HG03196 (cell line): ENCODE data around the gene SLC26A9.

Experiments
- ATAC-seq: cut with Tn5 transposase; IDR thresholded peaks from one replicate; pipeline ENCODE4 v1.9.1; 2021; ENCODE audit not compliant: unreplicated experiment

The SLC26A9 gene

DNA sequence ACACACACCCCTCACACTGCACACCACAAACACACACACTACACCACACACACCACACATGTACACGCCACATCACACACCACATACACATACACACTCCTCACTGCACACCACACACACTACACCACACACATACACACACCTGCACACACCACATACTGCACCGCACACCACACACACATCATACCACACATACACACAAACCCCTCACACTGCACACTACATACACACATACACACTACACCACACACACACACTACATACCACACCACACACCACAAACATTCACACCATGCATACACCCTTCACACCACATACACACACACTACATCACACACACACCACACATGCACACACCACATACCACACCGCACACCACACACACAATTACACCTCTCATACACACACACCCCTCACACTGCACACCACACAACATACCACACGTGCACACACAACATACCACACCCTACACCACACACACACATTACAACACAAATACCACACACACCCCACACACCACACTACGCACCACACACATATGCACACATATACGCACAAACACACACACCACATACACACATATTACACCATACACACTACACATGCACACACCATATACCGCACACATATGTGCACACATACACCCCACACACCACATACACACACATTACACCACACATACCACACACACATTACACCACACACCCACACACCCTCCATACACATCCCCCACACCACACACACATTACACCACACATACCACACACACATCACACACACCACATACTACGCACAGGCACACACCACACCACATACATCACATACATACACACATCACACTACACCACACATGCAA is 30.3 kb upstream of the SLC26A9 start:
- ATAC-seq: no peak

GRCh38 chr1:205972491-205973168 is 29.4 kb upstream of the SLC26A9 start:
- ATAC-seq: no peak

- no peak for ATAC-seq
Measured at GRCh38 chr1:205972081-205972480, 28.8 kb upstream of the SLC26A9 start.

DNA sequence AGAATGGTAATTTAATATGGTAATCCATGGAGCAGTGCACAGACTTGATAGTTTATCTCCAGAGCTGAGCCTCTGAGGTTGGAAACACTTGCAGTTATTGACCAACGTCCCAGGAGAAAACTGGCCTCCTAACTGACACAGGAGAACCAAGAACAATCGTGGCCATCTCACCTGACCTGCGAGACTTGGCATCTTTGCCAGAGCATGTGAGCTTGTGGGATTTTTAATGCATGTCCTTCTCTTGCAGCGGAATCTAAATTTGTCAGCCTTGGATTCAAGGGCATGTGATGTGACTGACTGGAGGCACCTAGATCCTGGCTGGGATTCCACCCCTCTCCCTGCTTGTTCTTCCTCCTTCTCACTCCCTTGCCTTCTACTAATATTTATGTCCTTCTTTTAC is 27.8 kb upstream of the SLC26A9 start:
- no peak for ATAC-seq

GRCh38 chr1:205970486-205970885 is 27.2 kb upstream of the SLC26A9 start:
- ATAC-seq: no peak

GRCh38 chr1:205969229-205969628 is 26.0 kb upstream of the SLC26A9 start:
- no peak for ATAC-seq

- ATAC-seq: no peak
Measured at GRCh38 chr1:205967554-205968335, 24.5 kb upstream of the SLC26A9 start.

- ATAC-seq: no peak
Measured at GRCh38 chr1:205965036-205965884, 22.0 kb upstream of the SLC26A9 start.

DNA sequence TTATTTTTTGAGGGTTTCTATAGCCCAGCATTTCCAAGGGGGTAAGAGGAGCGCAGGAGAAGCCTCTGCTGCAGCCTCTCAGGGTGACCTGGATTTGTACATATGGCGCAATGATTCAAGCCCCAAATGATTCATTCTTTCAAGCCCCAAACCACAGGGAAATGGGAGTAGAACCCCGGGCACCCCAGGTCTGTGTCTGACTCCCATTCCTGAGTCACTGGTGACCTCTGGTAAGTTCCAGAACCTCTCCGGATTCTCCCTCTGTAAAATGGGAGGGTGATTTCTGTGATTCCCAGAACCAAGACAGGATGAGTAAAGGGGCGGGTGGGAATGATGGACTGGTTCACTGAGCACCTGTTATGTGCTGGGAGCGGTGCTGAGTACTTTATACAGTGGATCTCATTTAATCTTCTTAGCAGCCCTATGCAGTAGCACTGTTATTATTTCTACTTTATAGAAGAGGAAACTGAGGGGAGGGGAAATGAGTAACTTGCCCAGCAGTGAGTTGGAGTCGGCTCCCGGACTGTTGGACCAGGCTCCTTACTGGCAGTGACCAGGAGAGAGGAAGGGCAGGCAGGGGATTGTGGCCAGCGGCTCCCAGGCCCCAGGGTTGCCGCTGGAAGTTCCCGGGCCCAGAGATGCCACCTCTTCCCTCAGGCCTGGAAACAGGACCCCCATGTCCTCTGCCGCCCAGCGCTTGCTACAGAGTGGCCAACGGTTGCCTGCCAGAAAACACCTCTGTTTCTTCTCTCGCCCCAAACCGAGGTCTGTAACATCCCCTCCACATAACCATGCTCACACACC is 20.3 kb upstream of the SLC26A9 start:
- ATAC-seq: no peak

- ATAC-seq: no peak
Measured at GRCh38 chr1:205962821-205963221, 19.6 kb upstream of the SLC26A9 start.

DNA sequence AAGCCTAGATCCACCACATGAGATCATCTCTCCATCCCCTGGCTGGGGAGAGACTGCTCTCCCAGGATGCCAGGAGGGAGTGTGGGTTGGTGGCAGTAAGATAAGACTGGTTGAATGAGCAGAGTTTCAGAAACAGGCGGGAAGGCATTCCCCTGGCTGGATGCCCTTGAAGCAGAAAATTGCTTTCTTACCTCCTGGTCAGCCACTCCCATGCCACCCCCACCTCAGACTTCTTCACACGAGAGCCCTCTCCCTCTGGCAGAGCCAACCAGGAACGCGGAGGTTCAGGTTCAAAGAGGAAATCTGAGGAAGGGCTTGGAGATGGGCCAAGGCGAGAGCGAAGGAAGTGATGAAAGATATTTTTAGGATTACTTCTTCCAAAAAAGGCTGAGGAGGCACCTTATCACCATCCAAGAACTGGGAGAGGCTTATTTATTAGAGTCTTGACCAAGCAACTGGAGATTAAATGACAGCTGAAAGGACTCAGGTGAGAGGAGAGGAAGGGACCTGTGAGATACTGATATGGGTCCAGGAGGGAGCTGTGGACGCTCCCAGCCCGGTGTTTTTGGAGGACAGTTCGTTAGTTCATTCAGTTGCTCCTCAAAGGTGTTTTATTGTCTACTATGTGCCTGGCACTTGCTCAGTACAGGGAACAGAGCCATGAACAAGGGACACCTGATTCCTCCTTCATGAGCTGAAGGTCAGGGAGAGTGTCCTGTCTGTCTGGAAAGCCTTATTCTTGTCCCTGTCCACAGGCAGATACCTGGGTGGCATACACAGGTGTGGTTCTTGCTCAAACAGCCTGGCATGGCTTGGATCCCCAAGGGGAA is 18.9 kb upstream of the SLC26A9 start:
- ATAC-seq: no peak

- no peak for ATAC-seq
Measured at GRCh38 chr1:205961405-205961804, 18.1 kb upstream of the SLC26A9 start.

GRCh38 chr1:205959789-205960188 is 16.5 kb upstream of the SLC26A9 start:
- ATAC-seq: no peak

- no peak for ATAC-seq
Measured at GRCh38 chr1:205955499-205955898, 12.2 kb upstream of the SLC26A9 start.

DNA sequence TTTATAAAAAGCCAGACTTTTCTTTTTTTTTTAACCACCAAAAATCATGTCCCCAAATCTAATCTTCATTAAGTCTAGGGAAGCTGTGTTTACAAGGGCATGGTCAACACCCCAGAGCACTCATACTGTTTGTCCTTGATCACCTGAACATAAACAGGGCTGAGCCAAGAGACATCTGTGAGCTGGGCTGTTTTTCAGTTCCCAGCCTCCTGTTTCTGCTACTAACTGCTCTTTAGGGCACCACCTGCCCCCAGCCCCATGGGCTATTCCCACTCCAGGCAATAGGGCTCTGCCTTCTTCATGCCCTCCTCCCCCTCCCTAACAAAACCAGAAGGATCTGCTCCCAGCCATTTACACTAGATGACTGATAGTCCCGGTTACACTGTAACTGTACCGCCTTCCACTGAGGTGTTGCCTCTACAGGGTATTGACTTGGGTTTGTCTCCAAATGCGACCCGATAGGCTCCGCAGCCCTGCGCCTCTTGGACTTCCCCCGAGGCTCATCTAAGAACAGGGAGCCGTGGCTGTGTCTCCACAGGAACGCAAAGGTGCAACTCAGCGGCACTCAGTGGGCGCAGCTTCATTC is 11.7 kb upstream of the SLC26A9 start:
- no peak for ATAC-seq

GRCh38 chr1:205951746-205952145 is 8.5 kb upstream of the SLC26A9 start:
- ATAC-seq: no peak

DNA sequence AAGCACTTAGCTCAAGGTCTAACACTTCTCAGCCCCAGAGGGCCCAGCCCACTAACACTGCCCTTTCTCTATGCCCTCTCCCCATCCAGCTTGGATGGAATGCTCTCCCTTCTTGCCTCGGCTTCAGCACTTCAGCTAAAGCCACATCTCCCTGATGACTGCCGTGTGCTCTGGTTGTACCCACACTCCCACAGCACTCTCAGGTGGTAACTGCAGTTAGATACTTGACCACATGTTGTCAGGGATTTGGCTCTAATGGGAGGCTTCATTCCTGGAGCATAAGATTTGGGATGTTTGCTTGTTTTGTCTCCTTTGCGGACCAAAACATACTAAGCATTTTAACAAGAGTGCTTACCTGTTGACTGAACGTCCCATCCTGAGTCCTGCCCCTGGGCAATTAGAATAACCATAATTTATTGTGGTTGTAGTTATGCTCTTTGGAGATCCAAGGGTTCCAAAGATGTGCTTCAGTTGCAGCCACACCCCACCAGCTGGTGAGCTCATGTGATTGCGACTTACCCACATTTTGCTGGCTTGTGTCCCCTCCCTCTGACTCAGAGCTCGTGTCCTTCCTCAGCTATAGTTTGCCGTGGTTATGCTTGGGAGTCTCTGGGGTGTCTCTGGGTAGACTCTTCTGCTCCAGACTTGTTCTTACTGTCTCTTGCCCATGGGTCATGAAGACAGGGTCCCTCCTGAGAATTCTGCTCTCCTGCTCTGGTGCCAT is 7.7 kb upstream of the SLC26A9 start:
- ATAC-seq: no peak

- ATAC-seq: no peak
Measured at GRCh38 chr1:205950280-205950679, 7.0 kb upstream of the SLC26A9 start.
